ENCODE measurements around the gene STAM2. TPM values are rescaled to one million over a fixed set of nuclear protein-coding genes. Genes with fewer than 3 reads are reported as not detected.
"Not testable (repeated sequence)": the region's sequence is repeated elsewhere in the genome, so short reads cannot be mapped to it uniquely, and the experiment has no call there.

The STAM2 gene
- 1 to 10 TPM; 2.8 to 9.8 (median 7.6) TPM for polyA plus RNA-seq (ENCODE audit: low read depth in 6 of 6)

DNA sequence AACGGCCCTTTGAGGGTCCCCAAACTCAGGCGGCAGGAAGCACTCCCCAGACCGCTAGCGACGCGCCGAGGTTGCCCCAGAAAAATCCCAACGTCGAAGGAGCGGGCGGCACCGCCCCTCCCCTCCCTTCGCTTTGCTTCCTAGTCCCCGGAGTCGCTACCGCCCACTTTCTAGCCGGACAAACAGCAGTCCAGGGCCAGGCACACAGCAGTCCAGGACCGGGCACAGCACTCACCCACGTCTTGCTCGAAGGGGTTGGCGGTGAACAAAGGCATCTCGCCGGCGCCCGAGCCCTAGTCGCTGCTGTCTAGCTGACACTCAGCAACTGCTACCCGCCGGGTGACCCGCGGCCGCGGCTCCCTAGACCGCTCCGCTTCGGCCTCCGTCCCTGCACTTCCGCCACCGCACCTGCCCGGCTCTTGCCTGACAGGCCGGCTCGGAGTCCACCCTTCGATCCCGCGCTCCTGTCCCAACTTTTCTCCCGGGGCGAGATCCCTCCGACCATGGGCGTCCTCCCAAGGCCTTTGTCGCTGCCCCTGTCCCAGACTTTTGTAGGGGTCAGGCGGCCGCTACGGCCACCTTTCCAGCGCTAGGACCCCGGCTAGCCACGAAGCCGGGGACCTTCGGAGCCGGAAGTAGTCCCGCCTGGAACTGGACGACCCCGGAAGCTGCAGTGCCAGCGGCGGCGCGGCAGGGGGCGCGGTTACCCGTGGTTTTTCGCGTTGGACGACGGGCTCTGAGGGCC is at the start of gene STAM2:
TSS of gene STAM2 (minus strand) at position 396 of the 745 bp plus-strand sequence. CDS start at position 275, 121 bp downstream.
- H3K27me3 Mint-ChIP-seq, result peaks cover 0 to 6% (median 3%) of the 10 kb centered on the region in 3 donors
- peak within 1 kb of the TSS; percentile 100 for H3K27ac Mint-ChIP-seq
- H3K9me3 Mint-ChIP-seq, result no peaks in the 10 kb centered on the region
- H3K4me3 Mint-ChIP-seq, result peak within 1 kb of the TSS; percentile 95 to 100 (median 99)
- H3K36me3 Mint-ChIP-seq, result peaks cover 0 to 3% of the 10 kb centered on the region in 2 donors
- peak; percentile 93 for DNase-seq
- ATAC-seq (ENCODE audit: low read depth in 2 of 2), result peak; percentile 77 to 79
- H3K4me1 Mint-ChIP-seq, result peaks cover 23 to 52% (median 31%) of the 10 kb centered on the region in 3 donors

DNA sequence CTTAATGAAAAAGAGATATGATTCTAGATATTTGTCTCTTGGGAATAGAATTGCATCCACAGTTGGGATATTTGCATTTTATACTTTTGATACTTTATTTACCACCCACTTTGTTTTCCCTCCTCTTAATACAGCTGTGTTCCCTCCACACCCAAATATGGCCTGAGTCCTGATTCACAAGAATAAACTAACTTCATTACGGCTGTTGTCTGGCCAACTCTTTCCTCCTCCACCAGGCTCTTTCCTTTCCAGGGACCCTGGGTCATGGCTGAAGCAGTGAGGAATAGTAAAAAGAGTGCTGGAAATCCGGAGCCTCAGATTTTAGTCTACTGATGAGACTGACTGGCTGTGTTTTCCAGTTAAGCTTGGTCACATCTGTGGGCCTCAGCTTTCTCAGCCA is 48.4 kb upstream of the STAM2 start:
- Mint-ChIP-seq H3K27ac (no peak overlapping the region), H3K27me3 (peaks cover 0 to 7% (median 4%) of the 10 kb centered on the region in 3 donors), H3K36me3 (no peaks in the 10 kb centered on the region), H3K4me3 (peak overlapping the region in 1 of 8 donors; percentile 15), H3K4me1 (no peaks in the 10 kb centered on the region), H3K9me3 (peaks cover 0 to 5% (median 0%) of the 10 kb centered on the region in 7 donors)
- DNase-seq (no peak), ATAC-seq (ENCODE audit: low read depth in 2 of 2) (no peak)

DNA sequence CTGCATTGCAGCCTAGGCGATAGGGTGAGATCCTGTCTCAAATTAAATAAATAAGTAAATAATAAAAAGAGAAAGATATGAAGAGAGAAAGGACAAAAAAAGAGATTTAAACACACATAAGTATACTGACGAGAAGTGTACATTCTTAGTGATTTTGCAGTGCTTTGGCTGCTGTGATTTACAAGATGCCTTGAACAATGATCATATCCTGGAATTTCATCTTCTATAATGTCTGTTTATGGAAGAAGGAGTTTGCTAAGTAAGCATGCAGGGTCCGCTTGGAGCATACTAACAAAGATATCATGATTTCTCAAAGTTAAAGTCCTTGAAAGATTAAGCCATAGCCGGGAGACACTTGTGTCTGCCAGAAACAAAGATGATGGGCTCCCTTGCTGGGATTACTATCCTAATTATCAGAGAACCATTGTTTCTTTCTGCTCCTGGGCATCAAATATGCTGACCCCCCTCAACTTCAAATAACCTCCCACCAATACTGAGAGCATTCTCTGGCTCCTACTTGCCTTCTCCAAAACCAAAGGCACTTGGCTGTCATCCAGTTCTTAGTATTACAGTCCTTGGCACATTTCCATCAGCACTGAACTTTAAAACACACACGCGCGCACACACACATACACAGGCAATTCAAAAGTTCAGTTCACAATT is 47.5 kb upstream of the STAM2 start:
- Mint-ChIP-seq H3K27me3 (peaks cover 0 to 7% (median 4%) of the 10 kb centered on the region in 3 donors), H3K4me1 (no peaks in the 10 kb centered on the region), H3K36me3 (no peaks in the 10 kb centered on the region), H3K4me3 (no peak overlapping the region), H3K9me3 (peaks cover 0 to 5% (median 0%) of the 10 kb centered on the region in 7 donors), H3K27ac (no peak overlapping the region)
- ATAC-seq (ENCODE audit: low read depth in 2 of 2) (no peak), DNase-seq (no peak)

- H3K27me3 Mint-ChIP-seq, result peaks cover 0 to 7% (median 4%) of the 10 kb centered on the region in 3 donors
- H3K9me3 Mint-ChIP-seq, result peaks cover 0 to 5% (median 0%) of the 10 kb centered on the region in 7 donors
- H3K4me3 Mint-ChIP-seq, result no peak overlapping the region
- no peak for DNase-seq
- H3K27ac Mint-ChIP-seq, result no peak overlapping the region
- no peaks in the 10 kb centered on the region for H3K36me3 Mint-ChIP-seq
- no peak for ATAC-seq (ENCODE audit: low read depth in 2 of 2)
- H3K4me1 Mint-ChIP-seq, result no peaks in the 10 kb centered on the region
These were observed 46.3 kb upstream of the STAM2 start for GRCh38 chr2:152221839-152222238.

DNA sequence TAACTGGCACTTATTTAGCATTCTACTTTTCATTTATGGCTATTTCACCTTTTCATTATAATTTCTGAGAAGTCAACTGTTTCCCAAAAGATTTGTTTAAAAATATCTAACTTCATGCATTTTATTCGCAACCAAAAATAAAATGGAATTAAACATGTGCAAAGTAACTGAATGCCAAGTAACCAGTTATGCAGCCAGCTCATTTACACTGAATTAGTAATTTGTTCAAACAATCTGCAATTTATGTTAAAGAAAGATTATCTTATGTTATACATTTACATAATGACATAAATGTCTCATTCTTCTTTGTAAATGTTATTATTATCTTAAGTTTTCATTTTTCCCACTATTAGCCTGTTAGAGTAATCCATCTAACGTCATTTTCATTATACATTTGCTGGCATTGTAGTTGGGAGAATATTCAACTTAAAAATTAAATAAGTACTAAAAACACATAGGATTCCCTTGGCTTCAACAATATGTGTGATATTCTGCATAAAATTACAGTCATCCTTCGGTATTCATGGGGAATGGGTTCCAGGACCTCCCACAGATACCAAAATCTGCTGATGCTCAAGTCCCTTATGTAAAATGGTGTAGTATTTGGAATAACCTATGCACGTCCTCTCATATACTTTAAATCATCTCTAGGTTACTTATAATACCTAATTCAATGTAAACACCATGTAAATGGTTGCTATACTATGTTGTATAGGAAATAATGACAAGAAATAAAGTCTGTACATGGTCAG is 43.7 kb upstream of the STAM2 start:
- DNase-seq (no peak), ATAC-seq (ENCODE audit: low read depth in 2 of 2) (no peak)
- Mint-ChIP-seq H3K9me3 (peaks cover 0 to 6% (median 0%) of the 10 kb centered on the region in 7 donors), H3K4me3 (no peak overlapping the region), H3K27me3 (no peaks in the 10 kb centered on the region), H3K36me3 (peaks cover 0 to 4% of the 10 kb centered on the region in 2 donors), H3K27ac (no peak overlapping the region), H3K4me1 (no peaks in the 10 kb centered on the region)

- H3K4me3 Mint-ChIP-seq, result no peak overlapping the region
- H3K27me3 Mint-ChIP-seq, result peaks cover 15 to 25% (median 21%) of the 10 kb centered on the region in 3 donors
- H3K4me1 Mint-ChIP-seq, result no peaks in the 10 kb centered on the region
- H3K27ac Mint-ChIP-seq, result no peak overlapping the region
- DNase-seq (no peak), ATAC-seq (ENCODE audit: low read depth in 2 of 2) (no peak)
- no peaks in the 10 kb centered on the region for H3K36me3 Mint-ChIP-seq
- peaks cover 0 to 5% (median 0%) of the 10 kb centered on the region in 7 donors for H3K9me3 Mint-ChIP-seq
These were observed 25.9 kb upstream of the STAM2 start for GRCh38 chr2:152201466-152201830.

DNA sequence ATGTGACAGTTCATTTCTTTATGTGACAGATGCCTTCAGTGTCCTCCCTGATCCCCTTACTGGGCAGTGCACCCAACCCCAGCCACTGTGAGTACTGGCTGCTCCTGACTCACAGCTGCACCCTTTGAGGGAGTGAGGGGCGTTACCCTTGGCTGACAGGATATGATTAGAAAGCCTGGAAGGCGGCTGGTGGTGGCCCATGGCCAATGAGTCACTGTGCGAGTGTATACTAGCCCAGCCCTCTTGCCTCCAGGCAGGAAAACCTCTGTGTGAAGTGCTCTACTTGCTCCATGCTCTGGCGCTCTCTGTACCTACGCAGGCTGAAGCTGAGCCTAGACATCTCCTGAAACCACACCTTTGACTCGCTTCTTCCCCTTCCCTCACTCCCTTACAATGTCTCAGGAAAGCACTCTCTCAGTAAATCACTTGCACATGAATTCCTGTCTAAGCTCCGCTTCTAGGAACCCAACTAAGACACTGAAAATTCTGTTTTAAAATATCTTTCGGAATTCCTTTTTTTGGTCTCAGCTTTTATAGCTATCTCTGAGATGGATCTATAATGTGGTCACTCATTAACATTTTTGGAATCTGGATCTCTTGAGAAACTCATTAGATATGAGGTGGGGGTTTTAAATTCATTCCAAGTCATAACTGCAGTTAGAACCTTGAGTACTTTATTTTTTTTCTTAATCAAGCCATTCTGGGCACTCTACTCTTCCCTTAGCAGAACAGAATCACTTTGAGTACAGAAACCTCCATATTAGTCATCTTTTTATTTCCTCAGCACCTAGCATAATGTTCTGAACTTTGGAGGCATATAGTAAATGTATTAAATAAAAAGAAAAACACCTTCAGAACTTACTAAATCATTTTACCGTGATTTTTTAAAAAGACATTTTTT is 25.3 kb upstream of the STAM2 start:
- Mint-ChIP-seq H3K27ac (peak overlapping the region in 1 of 6 donors; percentile 17), H3K36me3 (no peaks in the 10 kb centered on the region), H3K4me1 (no peaks in the 10 kb centered on the region), H3K4me3 (no peak overlapping the region), H3K27me3 (peaks cover 16 to 29% (median 18%) of the 10 kb centered on the region in 3 donors), H3K9me3 (peaks cover 0 to 5% (median 0%) of the 10 kb centered on the region in 7 donors)
- no peak for DNase-seq
- ATAC-seq (ENCODE audit: low read depth in 2 of 2), result no peak

DNA sequence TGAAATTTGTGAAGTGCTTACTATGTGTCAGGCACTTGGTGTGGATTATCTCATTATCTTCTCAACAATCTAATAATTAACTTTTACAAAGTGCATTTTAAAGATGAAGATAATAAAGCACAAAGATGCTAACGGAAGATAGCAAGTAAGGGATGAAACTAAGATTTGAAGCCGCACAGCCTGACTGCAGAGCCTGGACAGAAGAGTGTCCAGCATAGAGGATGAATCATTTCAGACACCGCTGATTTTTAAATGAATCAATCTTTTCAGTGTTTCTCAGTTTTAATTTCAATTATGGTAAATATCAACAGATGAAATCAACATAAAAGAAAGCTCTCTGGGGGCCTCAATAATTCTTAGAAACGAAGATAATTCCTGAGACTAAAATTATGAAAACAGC is 24.5 kb upstream of the STAM2 start:
- Mint-ChIP-seq H3K4me1 (no peaks in the 10 kb centered on the region), H3K4me3 (no peak overlapping the region), H3K36me3 (no peaks in the 10 kb centered on the region), H3K27ac (no peak overlapping the region), H3K9me3 (peaks cover 0 to 5% (median 0%) of the 10 kb centered on the region in 7 donors), H3K27me3 (peaks cover 18 to 35% (median 20%) of the 10 kb centered on the region in 3 donors)
- ATAC-seq (ENCODE audit: low read depth in 2 of 2), result no peak
- no peak for DNase-seq

- ATAC-seq (ENCODE audit: low read depth in 2 of 2), result no peak
- H3K27ac Mint-ChIP-seq, result peak overlapping the region in 1 of 6 donors; percentile 1
- peaks cover 18 to 41% (median 31%) of the 10 kb centered on the region in 3 donors for H3K27me3 Mint-ChIP-seq
- DNase-seq, result no peak
- no peaks in the 10 kb centered on the region for H3K36me3 Mint-ChIP-seq
- H3K4me3 Mint-ChIP-seq, result no peak overlapping the region
- H3K4me1 Mint-ChIP-seq, result no peaks in the 10 kb centered on the region
- H3K9me3 Mint-ChIP-seq, result peaks cover 0 to 5% (median 0%) of the 10 kb centered on the region in 7 donors
These were observed 22.9 kb upstream of the STAM2 start for GRCh38 chr2:152198499-152198898.

DNA sequence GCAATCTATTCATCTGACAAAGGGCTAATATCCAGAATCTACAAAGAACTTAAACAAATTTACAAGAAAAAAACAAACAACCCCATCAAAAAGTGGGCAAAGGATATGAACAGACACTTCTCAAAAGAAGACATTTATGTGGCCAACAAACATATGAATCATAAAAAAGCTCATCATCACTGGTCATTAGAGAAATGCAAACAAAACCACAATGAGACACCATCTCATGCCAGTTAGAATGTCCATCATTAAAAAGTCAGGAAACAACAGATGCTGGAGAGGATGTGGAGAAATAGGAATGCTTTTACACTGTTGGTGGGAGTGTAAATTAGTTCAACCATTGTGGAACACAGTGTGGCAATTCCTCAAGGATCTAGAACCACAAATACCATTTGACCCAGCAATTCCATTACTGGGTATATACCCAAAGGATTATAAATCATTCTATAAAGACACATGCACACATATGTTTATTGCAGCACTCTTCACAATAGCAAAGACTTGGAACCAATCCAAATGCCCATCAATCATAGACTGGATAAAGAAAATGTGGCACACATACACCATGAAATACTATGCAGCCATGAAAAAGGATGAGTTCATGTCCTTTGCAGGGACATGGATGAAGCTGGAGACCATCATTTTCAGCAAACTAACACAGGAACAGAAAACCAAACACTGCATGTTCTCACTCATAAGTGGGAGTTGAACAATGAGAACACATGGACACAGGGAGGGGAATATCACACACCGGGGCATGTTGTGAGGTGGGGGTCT is 22.1 kb upstream of the STAM2 start:
- not testable (repeated sequence) for DNase-seq; ATAC-seq (ENCODE audit: low read depth in 2 of 2); H3K36me3 Mint-ChIP-seq; H3K9me3 Mint-ChIP-seq; H3K4me1 Mint-ChIP-seq; H3K4me3 Mint-ChIP-seq; H3K27ac Mint-ChIP-seq
- H3K27me3 Mint-ChIP-seq, result peaks cover 25 to 48% (median 36%) of the 10 kb centered on the region in 3 donors

DNA sequence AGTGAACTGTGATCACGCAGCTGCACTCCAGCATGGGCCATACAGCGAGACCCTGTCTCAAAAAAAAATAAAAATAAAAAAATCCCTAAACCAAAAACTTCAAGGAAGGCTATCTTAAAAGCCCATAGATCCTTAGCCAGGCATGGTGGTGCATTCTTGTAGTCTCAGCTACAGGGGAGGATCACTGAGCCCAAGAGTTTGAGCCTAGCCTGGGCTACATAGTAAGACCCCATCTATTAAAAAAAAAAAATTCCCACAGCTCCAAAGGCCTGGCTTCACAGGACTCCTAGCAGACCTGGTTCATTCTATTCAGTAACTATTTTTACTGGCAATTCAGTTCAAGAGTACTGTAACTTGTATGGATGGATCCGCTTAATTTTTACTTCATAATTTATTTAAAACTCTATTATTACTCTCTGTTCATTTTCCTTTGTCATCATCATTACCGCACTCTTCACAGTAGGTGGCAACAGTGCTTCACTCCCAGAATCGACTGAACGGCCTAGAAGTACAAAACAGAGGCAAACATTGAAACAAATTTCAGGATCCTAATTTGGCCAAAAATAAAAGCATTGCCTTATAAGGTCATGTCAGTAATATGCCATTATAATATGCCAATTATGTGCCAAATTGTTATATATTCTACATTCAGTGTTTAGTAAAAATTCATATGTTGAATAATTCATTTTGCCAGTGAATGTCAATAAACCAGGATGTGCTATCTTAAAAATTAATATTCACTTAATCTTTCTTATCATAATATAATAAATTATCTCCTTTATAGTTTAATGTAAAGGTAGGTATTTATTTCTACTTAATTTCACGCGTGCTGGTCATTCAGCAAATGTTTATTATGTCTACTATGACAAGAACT is 14.3 kb upstream of the STAM2 start:
- Mint-ChIP-seq H3K36me3 (no peaks in the 10 kb centered on the region), H3K4me3 (no peak overlapping the region), H3K27ac (no peak overlapping the region), H3K9me3 (peaks cover 0 to 5% (median 2%) of the 10 kb centered on the region in 7 donors), H3K27me3 (peaks cover 26 to 49% (median 33%) of the 10 kb centered on the region in 3 donors), H3K4me1 (no peaks in the 10 kb centered on the region)
- peak; percentile 9 for DNase-seq
- peak; percentile 51 to 56 for ATAC-seq (ENCODE audit: low read depth in 2 of 2)

Data from naive B cell (primary cell).